Activated CD8-positive, alpha-beta T cell treated with anti-CD3 and anti-CD28 coated beads, Interleukin-2, amount 10 ng/mL, durations not matched to agents 7 days and 5 days (primary cell): ENCODE measurements around the gene PTK7. TPM values are rescaled to one million over a fixed set of nuclear protein-coding genes. Genes with fewer than 3 reads are reported as not detected.
A peak's percentile ranks its signal among the peaks of the same experiment; 100 is the strongest.
"Not testable (repeated sequence)": the region's sequence is repeated elsewhere in the genome, so short reads cannot be mapped to it uniquely, and the experiment has no call there.

ENCODE experiments used
- ATAC-seq: fragments of 150-1000 bp; cut with Tn5 transposase; one replicate; pipeline ENCODE4 v1.10.0; 2021; ENCODE audit warnings: moderate library complexity
- CTCF ChIA-PET: fragments of 350-600 bp; sonication (Branson Sonifier 250); formaldehyde crosslinking; loops from one replicate; lab custom pipeline; 2021; ENCODE audit warnings: antibody characterized with exemption; lab: Charles Lee
- POLR2A ChIA-PET: fragments of 350-600 bp; sonication (Branson Sonifier 250); formaldehyde crosslinking; loops from one replicate; lab custom pipeline; 2021; ENCODE audit warnings: antibody characterized with exemption; lab: Charles Lee
- DNase-seq: peaks from one replicate; pipeline ENCODE4 v3.0.0-alpha.2; 2020
- H3K27ac Mint-ChIP-seq: one replicate; pipeline ENCODE4 v1.8.0; 2021; ENCODE audit warnings: mild to moderate bottlenecking, mixed read lengths
- H3K27me3 Mint-ChIP-seq: one replicate; pipeline ENCODE4 v1.8.0; 2021; ENCODE audit warnings: low read depth, mixed read lengths
- H3K36me3 Mint-ChIP-seq: one replicate; pipeline ENCODE4 v1.8.0; 2021; ENCODE audit warnings: low read depth, mixed read lengths
- H3K4me1 Mint-ChIP-seq: one replicate; pipeline ENCODE4 v1.8.0; 2021; ENCODE audit warnings: low read depth, mixed read lengths
- H3K4me3 Mint-ChIP-seq: one replicate; pipeline ENCODE4 v1.8.0; 2021; ENCODE audit warnings: mild to moderate bottlenecking, mixed read lengths
- H3K9me3 Mint-ChIP-seq: one replicate; pipeline ENCODE4 v1.8.0; 2022; ENCODE audit warnings: mixed read lengths; ENCODE audit not compliant: insufficient read depth
- total RNA-seq, 2 experiments: library from RNA; stranded (reverse); gene quantifications; one replicate each; pipeline ENCODE4 v1.2.3, GENCODE V29; 2021

Gene PTK7
- total RNA-seq, 2 experiments from 2014 or later, result 1.2 to 1.8 TPM

- H3K4me3 Mint-ChIP-seq, result no peak overlapping the region
- CTCF ChIA-PET, result interaction anchor here (4.6 kb wide), 1 partner anchor 19 kb away, joined by 17 read pairs; no protein-coding TSS in a partner anchor
- ATAC-seq, result no peak
- H3K27me3 Mint-ChIP-seq, result peaks cover 3% of the 10 kb centered on the region
- DNase-seq, result no peak
- no peaks in the 10 kb centered on the region for H3K9me3 Mint-ChIP-seq
- H3K4me1 Mint-ChIP-seq, result no peaks in the 10 kb centered on the region
- H3K27ac Mint-ChIP-seq, result no peak overlapping the region
- H3K36me3 Mint-ChIP-seq, result no peaks in the 10 kb centered on the region
- POLR2A ChIA-PET, result no interaction called here
Measured at GRCh38 chr6:43123461-43124314, 47.6 kb downstream of the PTK7 start.

GRCh38 chr6:43124481-43124880 lies 48.4 kb downstream of the PTK7 start:
- ATAC-seq (no peak), DNase-seq (no peak)
- Mint-ChIP-seq H3K4me3 (no peak overlapping the region), H3K9me3 (no peaks in the 10 kb centered on the region), H3K36me3 (no peaks in the 10 kb centered on the region), H3K27ac (no peak overlapping the region), H3K27me3 (peaks cover 3% of the 10 kb centered on the region), H3K4me1 (no peaks in the 10 kb centered on the region)
- POLR2A ChIA-PET, result interaction anchor here (1.0 kb wide), 1 partner anchor 17 kb away, joined by 3 read pairs; no protein-coding TSS in a partner anchor
- CTCF ChIA-PET, result interaction anchor here (4.6 kb wide), 1 partner anchor 19 kb away, joined by 17 read pairs; no protein-coding TSS in a partner anchor

- Mint-ChIP-seq H3K4me3 (no peak overlapping the region), H3K27me3 (peaks cover 3% of the 10 kb centered on the region), H3K4me1 (no peaks in the 10 kb centered on the region), H3K36me3 (no peaks in the 10 kb centered on the region), H3K9me3 (no peaks in the 10 kb centered on the region), H3K27ac (no peak overlapping the region)
- no peak for ATAC-seq
- DNase-seq, result no peak
- ChIA-PET CTCF (interaction anchor here (0.6 to 4.6 kb wide), 2 partner anchors 12 to 18 kb away, joined by 3 to 17 read pairs; no protein-coding TSS in a partner anchor), POLR2A (interaction anchor here (0.7 to 1.0 kb wide), 2 partner anchors 18 to 47 kb away, joined by 3 read pairs; no protein-coding TSS in a partner anchor)
Measured at GRCh38 chr6:43125119-43125518, 49.0 kb downstream of the PTK7 start.

GRCh38 chr6:43125555-43125954 lies 49.4 kb downstream of the PTK7 start:
- Mint-ChIP-seq H3K36me3 (no peaks in the 10 kb centered on the region), H3K9me3 (no peaks in the 10 kb centered on the region), H3K27ac (no peak overlapping the region), H3K4me1 (no peaks in the 10 kb centered on the region), H3K4me3 (no peak overlapping the region), H3K27me3 (peaks cover 1% of the 10 kb centered on the region)
- ChIA-PET CTCF (interaction anchor here (0.6 to 4.6 kb wide), 2 partner anchors 12 to 18 kb away, joined by 3 to 17 read pairs; no protein-coding TSS in a partner anchor), POLR2A (interaction anchor here (0.7 to 1.0 kb wide), 2 partner anchors 18 to 46 kb away, joined by 3 read pairs; no protein-coding TSS in a partner anchor)
- DNase-seq (no peak), ATAC-seq (no peak)

GRCh38 chr6:43127180-43127579 lies 51.1 kb downstream of the PTK7 start:
- no peak overlapping the region for H3K27ac Mint-ChIP-seq
- H3K27me3 Mint-ChIP-seq, result no peaks in the 10 kb centered on the region
- CTCF ChIA-PET, result no interaction called here

GRCh38 chr6:43127877-43128276 lies 51.8 kb downstream of the PTK7 start:
- no peak overlapping the region for H3K27ac Mint-ChIP-seq
- CTCF ChIA-PET, result no interaction called here

More at GRCh38 chr6:43127180-43127579, 51.1 kb downstream of the PTK7 start:
- Mint-ChIP-seq H3K9me3 (no peaks in the 10 kb centered on the region), H3K4me3 (no peak overlapping the region), H3K36me3 (no peaks in the 10 kb centered on the region), H3K4me1 (no peaks in the 10 kb centered on the region)
- ATAC-seq (no peak), DNase-seq (no peak)
- POLR2A ChIA-PET, result no interaction called here

GRCh38 chr6:43128926-43129325 lies 52.8 kb downstream of the PTK7 start:
- H3K9me3 Mint-ChIP-seq, result no peaks in the 10 kb centered on the region
- no peaks in the 10 kb centered on the region for H3K4me1 Mint-ChIP-seq
- no peaks in the 10 kb centered on the region for H3K27me3 Mint-ChIP-seq
- H3K27ac Mint-ChIP-seq, result no peak overlapping the region
- H3K36me3 Mint-ChIP-seq, result no peaks in the 10 kb centered on the region
- no peak overlapping the region for H3K4me3 Mint-ChIP-seq
- DNase-seq (no peak), ATAC-seq (no peak)
- ChIA-PET POLR2A (no interaction called here), CTCF (interaction anchor here (1.2 to 1.4 kb wide), 2 partner anchors 15 to 199 kb away, joined by 3 read pairs; partner anchors contain the start of gene CNPY3)

More at GRCh38 chr6:43127877-43128276, 51.8 kb downstream of the PTK7 start:
- ATAC-seq (no peak), DNase-seq (no peak)
- no peak overlapping the region for H3K4me3 Mint-ChIP-seq
- H3K27me3 Mint-ChIP-seq, result no peaks in the 10 kb centered on the region
- POLR2A ChIA-PET, result no interaction called here
- no peaks in the 10 kb centered on the region for H3K9me3 Mint-ChIP-seq
- no peaks in the 10 kb centered on the region for H3K36me3 Mint-ChIP-seq
- H3K4me1 Mint-ChIP-seq, result no peaks in the 10 kb centered on the region

GRCh38 chr6:43129434-43130194 lies 53.5 kb downstream of the PTK7 start:
- Mint-ChIP-seq H3K27ac (no peak overlapping the region), H3K4me1 (no peaks in the 10 kb centered on the region), H3K27me3 (no peaks in the 10 kb centered on the region), H3K36me3 (no peaks in the 10 kb centered on the region), H3K4me3 (no peak overlapping the region), H3K9me3 (no peaks in the 10 kb centered on the region)
- ATAC-seq, result peak; percentile 53
- CTCF ChIA-PET, result interaction anchor here (1.2 to 1.4 kb wide), 2 partner anchors 14 to 200 kb away, joined by 3 read pairs; partner anchors contain the start of gene CNPY3
- peak; percentile 28 for DNase-seq
- POLR2A ChIA-PET, result no interaction called here

- POLR2A ChIA-PET, result no interaction called here
- Mint-ChIP-seq H3K36me3 (no peaks in the 10 kb centered on the region), H3K27ac (no peak overlapping the region), H3K4me3 (no peak overlapping the region), H3K9me3 (no peaks in the 10 kb centered on the region), H3K27me3 (no peaks in the 10 kb centered on the region), H3K4me1 (no peaks in the 10 kb centered on the region)
- no peak for DNase-seq
- CTCF ChIA-PET, result interaction anchor here (1.7 kb wide), 1 partner anchor 13 kb away, joined by 5 read pairs; no protein-coding TSS in a partner anchor
- ATAC-seq, result no peak
Measured at GRCh38 chr6:43130429-43130828, 54.3 kb downstream of the PTK7 start.

- DNase-seq, result not testable (repeated sequence)
Measured at GRCh38 chr6:43131379-43131778, 55.3 kb downstream of the PTK7 start.

GRCh38 chr6:43138267-43138666 lies 62.2 kb downstream of the PTK7 start:
- Mint-ChIP-seq H3K27ac (no peak overlapping the region), H3K27me3 (no peaks in the 10 kb centered on the region), H3K4me1 (peaks cover 20% of the 10 kb centered on the region), H3K9me3 (no peaks in the 10 kb centered on the region), H3K4me3 (no peak overlapping the region), H3K36me3 (no peaks in the 10 kb centered on the region)
- DNase-seq (no peak), ATAC-seq (no peak)
- ChIA-PET CTCF (no interaction called here), POLR2A (no interaction called here)

More at GRCh38 chr6:43131379-43131778, 55.3 kb downstream of the PTK7 start:
- H3K4me1 Mint-ChIP-seq, H3K27me3 Mint-ChIP-seq, H3K36me3 Mint-ChIP-seq, H3K9me3 Mint-ChIP-seq, POLR2A ChIA-PET, H3K4me3 Mint-ChIP-seq, H3K27ac Mint-ChIP-seq, ATAC-seq: not testable (repeated sequence)
- CTCF ChIA-PET, result interaction anchor here (1.7 kb wide), 1 partner anchor 12 kb away, joined by 5 read pairs; no protein-coding TSS in a partner anchor
